HG03432 (cell line): ENCODE measurements around the gene SEMA6A.
"Not testable (repeated sequence)": the region's sequence is repeated elsewhere in the genome, so short reads cannot be mapped to it uniquely, and the experiment has no call there.

ENCODE experiments used
- ATAC-seq: cut with Tn5 transposase; IDR thresholded peaks from one replicate; pipeline ENCODE4 v1.9.1; 2021; ENCODE audit warnings: mild to moderate bottlenecking, moderate library complexity; ENCODE audit not compliant: unreplicated experiment

The SEMA6A gene

GRCh38 chr5:116554764-116555163 lies 19.9 kb downstream of the SEMA6A start:
- no peak for ATAC-seq

- ATAC-seq, result no peak
Measured at GRCh38 chr5:116553366-116553765, 21.3 kb downstream of the SEMA6A start.

- ATAC-seq, result no peak
Measured at GRCh38 chr5:116550082-116550481, 24.5 kb downstream of the SEMA6A start.

- ATAC-seq, result no peak
Measured at GRCh38 chr5:116546743-116547124, 27.9 kb downstream of the SEMA6A start.

GRCh38 chr5:116546033-116546742 lies 28.4 kb downstream of the SEMA6A start:
- no peak for ATAC-seq

- not testable (repeated sequence) for ATAC-seq
Measured at GRCh38 chr5:116545465-116545864, 29.2 kb downstream of the SEMA6A start.

GRCh38 chr5:116544531-116545241 lies 29.9 kb downstream of the SEMA6A start:
- ATAC-seq, result no peak

- peak; percentile 71 for ATAC-seq
Measured at GRCh38 chr5:116543501-116543900, 31.1 kb downstream of the SEMA6A start.

- ATAC-seq, result no peak
Measured at GRCh38 chr5:116542619-116543018, 32.0 kb downstream of the SEMA6A start.

- no peak for ATAC-seq
Measured at GRCh38 chr5:116539222-116539621, 35.4 kb downstream of the SEMA6A start.

GRCh38 chr5:116536316-116537083 lies 38.1 kb downstream of the SEMA6A start:
- ATAC-seq, result no peak

- no peak for ATAC-seq
Measured at GRCh38 chr5:116534964-116535651, 39.5 kb downstream of the SEMA6A start.

GRCh38 chr5:116532762-116533525 lies 41.7 kb downstream of the SEMA6A start:
- peak; percentile 64 for ATAC-seq

GRCh38 chr5:116531635-116532034 lies 43.0 kb downstream of the SEMA6A start:
- ATAC-seq, result no peak

- no peak for ATAC-seq
Measured at GRCh38 chr5:116531117-116531516, 43.5 kb downstream of the SEMA6A start.

- ATAC-seq, result no peak
Measured at GRCh38 chr5:116530276-116530675, 44.3 kb downstream of the SEMA6A start.

GRCh38 chr5:116529615-116530014 lies 45.0 kb downstream of the SEMA6A start:
- no peak for ATAC-seq

GRCh38 chr5:116528519-116529234 lies 45.9 kb downstream of the SEMA6A start:
- ATAC-seq, result no peak

- ATAC-seq, result no peak
Measured at GRCh38 chr5:116527582-116527981, 47.0 kb downstream of the SEMA6A start.

GRCh38 chr5:116525674-116526073 lies 48.9 kb downstream of the SEMA6A start:
- ATAC-seq, result no peak
